ENCODE results near the gene ZNF93.
"Not testable (repeated sequence)": the region's sequence is repeated elsewhere in the genome, so short reads cannot be mapped to it uniquely, and the experiment has no call there.

ZNF93 gene

GRCh38 chr19:19938449-19938848 is 37.7 kb downstream of the ZNF93 start:
- DNase-seq (ENCODE audit: low read depth in 2 of 2) = no peak

- no peak for DNase-seq (ENCODE audit: low read depth in 2 of 2)
Observed at GRCh38 chr19:19943848-19944582, 43.3 kb downstream of the ZNF93 start.

DNA sequence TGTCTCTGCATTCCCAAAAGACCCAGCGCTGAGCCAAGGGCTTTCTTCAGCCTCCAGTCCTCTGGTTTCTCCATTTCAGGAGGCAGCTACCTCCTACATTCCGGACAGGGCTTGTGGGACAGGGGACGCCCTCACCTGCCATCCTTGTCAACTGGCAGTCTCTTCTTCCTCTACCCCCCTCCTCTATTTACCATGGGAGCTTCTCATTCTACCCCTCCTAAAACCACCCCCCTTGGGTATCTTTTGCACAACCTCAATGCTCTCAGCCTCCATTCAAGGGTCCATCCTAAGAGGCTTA is 43.8 kb downstream of the ZNF93 start:
- DNase-seq (ENCODE audit: low read depth in 2 of 2) = no peak

DNA sequence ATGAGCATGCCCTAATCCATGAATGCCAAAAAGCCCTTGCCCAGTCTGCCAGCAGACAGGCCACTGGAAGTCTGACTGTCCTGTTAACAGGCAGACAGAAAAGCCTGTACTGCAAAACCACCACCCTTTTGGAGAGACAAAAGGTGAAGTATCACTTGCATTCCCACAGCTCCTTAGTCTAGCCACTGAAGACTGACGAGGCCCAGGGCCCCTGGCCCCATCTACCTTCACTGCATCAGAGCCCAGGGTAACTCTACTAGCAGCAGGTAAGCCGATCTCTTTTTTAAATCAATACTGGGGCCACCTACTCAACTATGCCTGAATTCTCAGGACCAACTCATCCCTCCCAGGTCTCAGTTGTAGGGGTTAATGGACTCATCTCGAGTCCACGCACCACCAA is 45.5 kb downstream of the ZNF93 start:
- no peak for DNase-seq (ENCODE audit: low read depth in 2 of 2)

GRCh38 chr19:19948800-19949199 is 48.1 kb downstream of the ZNF93 start:
- no peak for DNase-seq (ENCODE audit: low read depth in 2 of 2)

DNA sequence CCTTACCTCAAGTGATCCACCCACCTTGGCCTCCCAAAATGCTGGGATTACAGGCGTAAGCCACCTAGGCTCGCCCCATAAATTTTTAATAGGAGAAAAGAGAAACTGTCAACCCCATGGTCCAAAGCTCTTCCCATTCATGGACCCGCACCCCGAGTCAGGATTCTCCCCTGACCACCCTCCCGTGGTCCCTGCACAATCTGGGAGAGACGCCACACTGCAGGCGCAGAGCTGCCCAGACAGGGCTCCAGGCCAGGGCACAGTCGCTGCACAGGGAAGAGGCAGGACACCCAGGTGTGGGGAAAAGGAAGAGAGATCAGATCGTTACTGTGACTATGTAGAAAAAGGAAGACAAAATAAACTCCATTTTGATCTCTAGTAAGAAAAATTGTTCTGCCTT is 54.5 kb downstream of the ZNF93 start:
- DNase-seq (ENCODE audit: low read depth in 2 of 2) = no peak

DNA sequence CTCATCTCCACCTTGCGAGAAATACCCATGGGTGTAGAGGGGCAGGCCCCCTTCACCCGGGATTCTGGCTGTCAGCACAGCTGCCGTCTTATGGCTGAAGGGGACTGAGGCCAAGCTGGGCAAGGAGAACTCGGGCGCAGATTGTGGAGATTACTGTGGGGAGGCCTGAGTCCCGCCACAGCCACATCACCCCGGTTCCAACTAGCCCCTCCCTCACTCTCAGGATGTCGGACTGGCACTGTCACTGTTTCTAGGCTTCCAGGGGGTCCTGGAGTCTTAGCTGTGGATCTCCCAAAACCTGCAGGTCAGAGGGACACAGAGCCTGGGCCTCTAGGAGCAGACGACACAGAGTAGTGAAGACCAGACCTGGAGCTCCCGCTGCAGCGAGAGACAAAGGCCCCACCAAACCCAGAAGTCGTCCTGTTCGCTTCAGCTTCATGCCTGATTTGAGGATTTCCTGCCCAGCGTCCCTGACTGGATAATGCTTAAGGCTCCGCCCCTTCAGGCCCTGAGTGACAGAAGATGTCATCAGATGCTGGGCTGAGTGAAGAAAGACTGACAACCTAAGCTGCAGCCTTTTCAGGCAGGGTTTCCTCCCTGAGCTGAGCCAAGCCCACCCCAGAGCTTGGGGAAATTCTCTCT is 55.8 kb downstream of the ZNF93 start:
- DNase-seq (ENCODE audit: low read depth in 2 of 2) = no peak

- not testable (repeated sequence) for DNase-seq (ENCODE audit: low read depth in 2 of 2)
Observed at GRCh38 chr19:19957766-19958165, 57.0 kb downstream of the ZNF93 start.

GRCh38 chr19:19959151-19959799 is 58.5 kb downstream of the ZNF93 start:
- peak; percentile 22 to 31 for DNase-seq (ENCODE audit: low read depth in 2 of 2)

DNA sequence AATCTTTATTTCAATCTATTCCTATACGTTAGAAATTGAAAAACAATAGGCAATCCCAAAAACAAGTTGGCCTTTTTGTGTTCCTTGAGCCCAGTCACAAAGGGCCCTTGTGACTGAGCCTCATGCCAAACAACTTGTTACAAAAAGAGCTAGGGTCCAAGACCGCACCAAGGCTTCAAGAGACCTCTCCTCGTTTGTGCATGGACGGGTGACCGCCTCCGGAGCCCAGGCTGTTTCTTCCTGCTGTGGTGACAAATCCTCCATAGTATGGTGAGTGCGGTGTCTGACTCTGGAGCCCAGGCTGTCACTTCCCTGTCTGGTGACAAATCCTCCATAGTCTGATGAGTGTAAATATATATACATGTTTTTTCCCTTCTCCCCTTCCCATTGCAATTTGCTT is 63.7 kb downstream of the ZNF93 start:
- DNase-seq (ENCODE audit: low read depth in 2 of 2) = no peak

- DNase-seq (ENCODE audit: low read depth in 2 of 2) = not testable (repeated sequence)
Observed at GRCh38 chr19:19966126-19966525, 65.4 kb downstream of the ZNF93 start.

DNA sequence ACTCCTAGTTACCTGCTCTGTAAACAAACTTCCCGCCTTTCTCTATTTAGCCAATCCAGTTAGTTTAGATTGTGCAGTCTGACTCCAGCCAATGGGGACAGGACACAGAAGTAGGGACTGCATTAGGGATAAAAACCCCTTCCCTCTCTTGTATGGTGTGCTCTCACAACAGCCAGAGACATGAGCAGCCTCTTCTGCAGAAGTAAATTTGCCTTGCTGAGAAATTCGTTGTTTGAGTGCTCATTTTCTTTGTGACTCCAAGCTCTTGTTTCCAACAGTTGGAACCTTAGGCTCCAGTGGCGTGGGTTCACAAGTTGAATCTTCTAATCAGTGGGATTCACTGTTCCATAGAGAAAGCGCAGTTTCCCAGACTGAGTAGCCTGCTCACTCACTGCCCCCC is 66.1 kb downstream of the ZNF93 start:
- DNase-seq (ENCODE audit: low read depth in 2 of 2) = no peak
